MM.1S (cell line): ENCODE results near the gene ZSCAN12.
"Not testable (repeated sequence)": the region's sequence is repeated elsewhere in the genome, so short reads cannot be mapped to it uniquely, and the experiment has no call there.

Experiments used
- CTCF ChIP-seq: fragments of 300-600 bp; sonication (generic); IDR thresholded peaks from 2 replicates; pipeline ENCODE4 v1.5.1; 2016; ENCODE audit warnings: antibody characterized with exemption, low read length, mixed read lengths
- EZH2 ChIP-seq: fragments of 300-600 bp; sonication (generic); optimal IDR thresholded peaks from 2 replicates; pipeline ENCODE3; 2017; ENCODE audit warnings: low read depth, mild to moderate bottlenecking, antibody characterized with exemption, low read length, mixed read lengths

GRCh38 chr6:28403923-28404322 lies 4.4 kb upstream of the ZSCAN12 start:
- not testable (repeated sequence) for TF ChIP-seq CTCF, EZH2
